Body of pancreas (tissue), 4 donors: ENCODE data around the gene FXYD2.

Experiments used
- CTCF ChIP-seq, 7 experiments: fragments of 450-650 bp in 4 of 7; fragments of 200-600 bp in 3 of 7; sonication (generic) in 3 of 7; IDR thresholded peaks; one replicate each; pipeline ENCODE4 v1.5.1; 2016 to 2019; ENCODE audit warnings: antibody characterized with exemption in 7 of 7
- POLR2A ChIP-seq, 3 donors: fragments of 450-650 bp; IDR thresholded peaks; one replicate each; pipeline ENCODE4 v1.6.1; 2016; ENCODE audit warnings: antibody characterized with exemption in 3 of 3, mild to moderate bottlenecking in 2 of 3

DNA sequence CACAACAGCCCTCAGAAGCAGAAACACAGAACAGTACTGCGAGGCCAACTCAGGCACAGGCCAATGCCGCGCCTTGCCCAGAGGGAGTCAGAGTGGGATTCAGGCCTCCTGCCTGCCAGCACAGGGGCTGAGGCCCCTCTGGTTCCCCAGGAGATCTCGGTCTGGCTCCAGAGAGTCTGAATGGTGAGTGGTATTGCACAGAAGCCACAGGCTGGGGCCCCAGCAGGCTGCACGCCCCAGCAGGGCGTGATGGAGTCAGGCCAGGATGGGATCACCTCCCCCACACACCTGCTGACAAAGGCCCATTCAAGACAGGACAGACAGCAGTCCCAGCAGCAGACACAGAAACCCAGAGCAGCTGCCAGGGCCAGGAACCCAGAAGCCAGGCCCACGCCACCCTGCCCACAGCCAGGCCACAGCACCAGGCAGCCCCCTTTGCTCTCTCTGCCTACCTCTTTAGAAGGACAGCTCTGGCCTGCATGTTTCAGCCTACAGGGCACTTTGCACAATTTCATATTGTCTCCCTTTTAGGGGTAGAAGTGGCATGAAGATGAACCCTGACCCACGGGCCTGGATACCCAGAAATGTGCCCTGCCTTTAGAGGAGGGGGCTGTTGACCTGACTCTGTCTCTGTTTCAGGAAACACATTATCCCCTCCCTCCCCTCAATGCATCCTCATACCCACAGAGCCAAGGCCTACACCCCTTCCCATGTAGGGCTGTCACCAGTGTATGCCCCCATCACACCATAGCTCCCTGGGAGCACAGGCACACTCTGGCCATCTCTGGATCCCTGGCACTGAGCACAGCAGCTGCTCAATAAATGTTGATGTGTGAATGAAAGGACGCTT, 45.8 kb upstream of the FXYD2 start:
- TF ChIP-seq CTCF (IDR thresholded peaks at IDR 0.05) = no peak
- no peak for TF ChIP-seq POLR2A (IDR thresholded peaks at IDR 0.05)
